Measurements from ENCODE around the gene PTX3. TPM values are rescaled to one million over a fixed set of nuclear protein-coding genes. Genes with fewer than 3 reads are reported as not detected.

The PTX3 gene
- total RNA-seq, 1 donor from 2014 or later: not detected

DNA sequence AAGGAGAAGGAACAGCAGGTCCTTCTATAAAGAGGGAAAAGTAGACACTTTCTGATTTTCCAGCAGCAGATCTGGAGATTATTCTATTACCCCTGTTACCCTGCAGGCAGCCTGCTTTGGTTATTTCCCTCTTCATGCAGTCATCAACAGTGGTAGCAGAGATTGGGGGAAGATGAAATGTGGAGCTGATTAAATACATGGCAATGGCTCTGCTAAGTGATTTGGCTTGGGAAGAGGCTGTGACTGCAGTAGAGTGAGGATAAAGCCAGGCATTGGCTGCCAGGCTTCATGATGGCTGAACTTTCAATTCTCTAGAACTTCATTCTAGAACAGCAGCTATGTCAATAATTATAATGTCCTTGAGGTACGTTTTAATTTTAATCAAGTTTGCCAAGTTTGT, 29.1 kb downstream of the PTX3 start:
- no peaks in the 10 kb centered on the region for H3K4me1 Mint-ChIP-seq (ENCODE audit: low read depth)
- intact Hi-C loops (cut with micrococcal nuclease): no loop called here
- no peaks in the 10 kb centered on the region for H3K9me3 Mint-ChIP-seq
- no peak for DNase-seq (ENCODE audit: low spot score)
- H3K27ac Mint-ChIP-seq: no peak overlapping the region
- no peak overlapping the region for H3K4me3 Mint-ChIP-seq
- H3K36me3 Mint-ChIP-seq (ENCODE audit: low read depth): no peaks in the 10 kb centered on the region
- H3K27me3 Mint-ChIP-seq (ENCODE audit: insufficient read depth): peaks cover 7% of the 10 kb centered on the region

DNA sequence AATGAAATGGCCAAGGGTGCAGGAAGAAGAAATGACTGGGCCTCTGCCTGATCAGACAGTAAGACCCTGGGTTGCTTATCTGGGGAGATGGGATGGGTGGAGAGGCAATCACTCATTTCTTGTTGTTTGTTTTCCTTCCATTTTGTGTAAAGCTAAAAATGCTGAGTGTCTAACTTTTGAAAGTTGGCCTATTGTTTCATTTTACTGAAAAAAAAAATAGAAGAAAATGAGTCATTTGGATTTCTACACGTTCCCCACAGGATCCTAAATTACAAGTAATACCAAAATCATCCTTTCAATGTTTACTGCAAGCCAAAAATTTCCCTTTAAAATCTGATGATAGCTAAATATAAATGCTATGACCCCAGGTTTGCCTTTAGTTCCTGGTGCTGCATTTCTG, 30.6 kb downstream of the PTX3 start:
- Mint-ChIP-seq H3K4me1 (ENCODE audit: low read depth) (no peaks in the 10 kb centered on the region), H3K27me3 (ENCODE audit: insufficient read depth) (peaks cover 7% of the 10 kb centered on the region), H3K4me3 (no peak overlapping the region), H3K36me3 (ENCODE audit: low read depth) (no peaks in the 10 kb centered on the region), H3K9me3 (no peaks in the 10 kb centered on the region), H3K27ac (no peak overlapping the region)
- intact Hi-C loops (cut with micrococcal nuclease): no loop called here
- DNase-seq (ENCODE audit: low spot score): no peak

DNA sequence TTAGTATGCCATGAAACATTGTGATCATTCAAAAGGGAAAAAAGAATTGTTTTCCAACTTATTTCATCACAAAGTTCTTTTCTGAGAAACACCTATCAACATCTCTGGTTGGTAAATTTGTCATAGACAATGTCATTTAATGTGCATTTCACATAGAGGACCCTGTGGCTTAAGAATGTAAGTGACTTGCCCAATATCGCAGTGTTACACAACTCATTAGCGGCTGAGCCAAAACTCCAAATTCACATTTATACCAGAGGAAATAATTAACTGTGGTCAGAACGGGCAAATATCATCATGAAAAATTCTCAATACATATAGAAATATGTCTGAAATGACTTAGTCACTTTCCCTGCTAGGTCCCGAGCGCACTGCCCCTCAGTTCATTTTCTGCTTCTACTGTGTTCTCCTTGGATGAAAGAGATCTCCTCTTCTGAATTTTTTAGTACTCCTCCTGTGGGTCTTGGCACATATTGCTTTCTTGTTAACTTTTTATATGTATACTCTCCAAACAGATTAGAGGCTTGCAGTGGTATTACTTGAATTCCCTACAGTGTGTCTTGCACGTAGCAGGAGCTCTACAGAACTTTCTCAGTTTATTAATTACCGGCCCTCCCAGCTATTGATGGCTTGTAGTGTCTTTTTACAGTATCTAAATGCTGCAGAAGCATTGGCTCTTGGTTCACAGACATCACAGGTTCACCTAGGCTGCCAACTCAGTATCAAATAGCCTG, 33.1 kb downstream of the PTX3 start:
- Mint-ChIP-seq H3K9me3 (no peaks in the 10 kb centered on the region), H3K36me3 (ENCODE audit: low read depth) (no peaks in the 10 kb centered on the region), H3K4me1 (ENCODE audit: low read depth) (no peaks in the 10 kb centered on the region), H3K27ac (no peak overlapping the region), H3K4me3 (no peak overlapping the region), H3K27me3 (ENCODE audit: insufficient read depth) (peaks cover 7% of the 10 kb centered on the region)
- intact Hi-C loops (cut with micrococcal nuclease): no loop called here
- no peak for DNase-seq (ENCODE audit: low spot score)

DNA sequence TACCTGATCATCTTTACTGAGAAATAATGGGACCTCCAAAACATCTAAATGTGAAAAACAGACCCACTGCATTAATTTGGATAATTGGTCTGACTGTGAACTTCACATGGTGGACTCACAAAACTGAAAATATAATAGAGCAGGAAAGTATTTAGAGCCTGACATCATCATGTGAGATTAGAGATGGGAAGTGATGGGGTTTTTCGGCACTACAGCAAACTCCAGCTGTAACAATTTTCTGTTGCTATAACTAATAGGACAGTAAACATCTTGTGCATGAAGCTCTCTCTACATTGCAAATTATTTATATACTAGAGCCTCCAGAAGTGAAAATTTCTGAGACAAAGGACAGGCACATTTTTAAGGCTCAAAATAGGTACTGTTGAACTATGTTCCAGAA, 34.4 kb downstream of the PTX3 start:
- Mint-ChIP-seq H3K9me3 (no peaks in the 10 kb centered on the region), H3K4me1 (ENCODE audit: low read depth) (no peaks in the 10 kb centered on the region), H3K4me3 (no peak overlapping the region), H3K27me3 (ENCODE audit: insufficient read depth) (peaks cover 7% of the 10 kb centered on the region), H3K36me3 (ENCODE audit: low read depth) (no peaks in the 10 kb centered on the region), H3K27ac (no peak overlapping the region)
- no peak for DNase-seq (ENCODE audit: low spot score)
- intact Hi-C loops (cut with micrococcal nuclease): no loop called here

DNA sequence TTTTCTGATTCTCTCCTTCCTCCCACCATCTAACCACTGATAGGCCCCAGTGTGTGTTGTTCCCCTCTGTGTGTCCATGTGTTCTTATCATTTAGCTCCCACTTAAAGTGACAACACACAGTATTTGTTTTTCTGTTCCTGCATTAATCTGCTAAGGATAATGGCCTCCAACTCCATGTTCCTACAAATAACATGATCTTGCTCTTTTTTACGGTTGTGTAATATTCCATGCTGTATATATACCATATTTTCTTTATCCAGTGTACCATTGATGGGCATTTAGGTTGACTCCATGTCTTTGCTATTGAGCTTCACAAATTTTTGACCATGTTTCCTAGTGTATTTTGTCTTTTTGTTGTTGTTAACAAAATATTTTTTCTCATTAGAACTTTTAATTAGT, 36.0 kb downstream of the PTX3 start:
- Mint-ChIP-seq H3K36me3 (ENCODE audit: low read depth) (no peaks in the 10 kb centered on the region), H3K27me3 (ENCODE audit: insufficient read depth) (peaks cover 7% of the 10 kb centered on the region), H3K9me3 (no peaks in the 10 kb centered on the region), H3K4me3 (no peak overlapping the region), H3K4me1 (ENCODE audit: low read depth) (no peaks in the 10 kb centered on the region), H3K27ac (no peak overlapping the region)
- no peak for DNase-seq (ENCODE audit: low spot score)
- intact Hi-C loops (cut with micrococcal nuclease): no loop called here

DNA sequence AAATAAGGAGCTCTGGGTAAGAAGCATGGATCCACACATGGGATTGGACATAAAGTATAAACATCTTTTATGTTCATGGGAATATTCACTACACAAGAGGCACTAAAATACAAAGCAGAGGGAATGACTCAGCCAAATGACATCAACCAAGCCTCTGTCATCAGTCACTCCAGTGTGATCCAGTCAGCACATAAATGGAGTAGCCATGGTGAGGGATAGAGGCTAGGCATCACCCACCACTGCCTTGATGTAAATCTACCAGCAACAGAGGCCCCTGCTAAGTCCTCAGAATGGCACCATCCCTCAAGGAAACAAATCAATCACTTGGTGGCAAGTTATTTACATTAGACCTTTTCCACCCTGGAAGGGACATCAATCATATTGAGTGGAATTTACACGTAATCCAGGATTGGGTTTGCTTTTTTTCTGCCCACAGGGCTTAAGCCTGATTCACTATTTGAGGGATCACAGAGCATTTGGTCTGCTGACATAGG, 39.3 kb downstream of the PTX3 start:
- DNase-seq (ENCODE audit: low spot score): no peak

DNA sequence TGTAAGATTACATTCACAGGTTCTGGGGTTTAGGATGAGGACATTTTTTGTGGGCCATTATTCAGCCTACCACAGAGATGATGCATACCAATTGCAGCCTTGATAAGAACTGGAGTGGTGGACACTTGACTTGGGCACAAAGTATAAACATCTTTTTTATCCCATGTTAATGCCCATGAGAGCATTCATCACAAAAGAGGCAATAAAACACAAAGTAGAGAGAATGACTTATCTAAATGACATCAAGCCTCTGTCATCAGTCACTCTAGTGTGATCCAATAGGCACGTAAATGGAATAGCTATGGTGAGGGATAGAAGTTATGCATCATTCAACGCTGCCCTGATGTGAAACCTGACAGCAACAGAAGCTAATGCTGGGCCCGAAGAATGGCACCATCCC, 40.8 kb downstream of the PTX3 start:
- Mint-ChIP-seq H3K4me1 (ENCODE audit: low read depth) (no peaks in the 10 kb centered on the region), H3K9me3 (no peaks in the 10 kb centered on the region), H3K4me3 (no peak overlapping the region), H3K27ac (no peak overlapping the region), H3K36me3 (ENCODE audit: low read depth) (no peaks in the 10 kb centered on the region), H3K27me3 (ENCODE audit: insufficient read depth) (no peaks in the 10 kb centered on the region)
- intact Hi-C loops (cut with micrococcal nuclease): no loop called here
- no peak for DNase-seq (ENCODE audit: low spot score)

More for the DNA sequence above, 39.3 kb downstream of the PTX3 start:
- Mint-ChIP-seq H3K36me3 (ENCODE audit: low read depth) (no peaks in the 10 kb centered on the region), H3K27ac (no peak overlapping the region), H3K4me1 (ENCODE audit: low read depth) (no peaks in the 10 kb centered on the region), H3K27me3 (ENCODE audit: insufficient read depth) (no peaks in the 10 kb centered on the region), H3K9me3 (no peaks in the 10 kb centered on the region), H3K4me3 (no peak overlapping the region)
- intact Hi-C loops (cut with micrococcal nuclease): no loop called here

DNA sequence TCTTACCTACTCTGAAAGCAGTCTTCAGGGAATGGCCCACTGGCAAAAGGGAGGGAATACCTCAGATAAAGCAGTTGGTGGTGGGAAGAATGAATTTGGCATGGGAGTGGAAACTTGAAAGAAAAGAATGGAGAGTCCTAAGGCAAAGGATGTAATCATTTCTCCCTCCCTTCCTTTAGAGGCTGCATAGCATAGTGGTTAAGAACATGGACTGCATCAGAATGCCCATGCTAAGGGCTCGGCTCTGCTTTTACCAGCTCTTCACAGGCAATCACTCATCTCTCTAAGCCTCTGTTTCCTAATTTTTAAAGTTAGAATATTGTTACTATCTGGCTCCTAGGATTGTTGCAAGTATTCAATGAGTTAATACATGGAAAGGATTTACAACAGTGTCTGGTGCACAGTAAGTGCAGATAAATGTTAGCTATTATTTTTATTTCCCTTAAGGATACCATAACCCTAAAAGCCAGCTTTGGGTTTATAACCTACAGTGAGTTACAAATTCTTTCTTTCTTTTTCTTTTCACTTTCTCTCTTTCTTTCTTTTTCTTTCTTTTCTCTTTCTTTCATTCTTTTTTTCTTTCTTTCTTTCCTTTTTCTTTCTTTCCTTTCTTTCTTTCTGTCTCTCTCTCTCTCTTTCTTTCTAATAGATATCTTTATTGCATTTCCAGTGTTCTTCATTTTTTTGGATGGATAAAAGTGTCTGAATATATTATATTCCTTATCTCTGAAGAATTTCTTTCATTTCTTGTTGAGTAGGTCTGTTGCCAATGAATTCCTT, 43.0 kb downstream of the PTX3 start:
- no peak for DNase-seq (ENCODE audit: low spot score)
- H3K36me3 Mint-ChIP-seq (ENCODE audit: low read depth): no peaks in the 10 kb centered on the region
- intact Hi-C loops (cut with micrococcal nuclease): no loop called here
- no peaks in the 10 kb centered on the region for H3K9me3 Mint-ChIP-seq
- no peak overlapping the region for H3K27ac Mint-ChIP-seq
- H3K27me3 Mint-ChIP-seq (ENCODE audit: insufficient read depth): peaks cover 7% of the 10 kb centered on the region
- H3K4me1 Mint-ChIP-seq (ENCODE audit: low read depth): no peaks in the 10 kb centered on the region
- H3K4me3 Mint-ChIP-seq: no peak overlapping the region

DNA sequence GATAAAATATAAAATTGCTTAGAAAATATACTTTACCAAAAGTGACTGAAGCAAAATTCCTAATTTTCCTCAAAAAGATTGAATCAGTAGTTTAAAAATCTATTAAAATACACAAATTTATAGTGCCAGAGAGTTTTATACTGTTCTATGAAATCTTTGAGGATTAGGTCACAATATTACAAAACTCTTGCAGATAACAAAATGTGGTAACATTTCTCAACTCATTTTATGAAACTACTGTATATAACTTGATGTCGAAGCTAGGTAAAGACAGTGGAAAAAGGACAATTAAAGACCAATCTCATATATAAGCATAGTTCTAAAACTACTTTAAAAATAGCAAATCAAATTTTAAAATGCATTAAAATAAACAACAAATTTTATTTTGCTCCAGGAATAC, 50.7 kb downstream of the PTX3 start:
- Mint-ChIP-seq H3K4me1 (ENCODE audit: low read depth) (no peaks in the 10 kb centered on the region), H3K4me3 (no peak overlapping the region), H3K9me3 (no peaks in the 10 kb centered on the region), H3K27me3 (ENCODE audit: insufficient read depth) (peaks cover 22% of the 10 kb centered on the region), H3K27ac (no peak overlapping the region), H3K36me3 (ENCODE audit: low read depth) (no peaks in the 10 kb centered on the region)
- intact Hi-C loops (cut with micrococcal nuclease): no loop called here
- no peak for DNase-seq (ENCODE audit: low spot score)

DNA sequence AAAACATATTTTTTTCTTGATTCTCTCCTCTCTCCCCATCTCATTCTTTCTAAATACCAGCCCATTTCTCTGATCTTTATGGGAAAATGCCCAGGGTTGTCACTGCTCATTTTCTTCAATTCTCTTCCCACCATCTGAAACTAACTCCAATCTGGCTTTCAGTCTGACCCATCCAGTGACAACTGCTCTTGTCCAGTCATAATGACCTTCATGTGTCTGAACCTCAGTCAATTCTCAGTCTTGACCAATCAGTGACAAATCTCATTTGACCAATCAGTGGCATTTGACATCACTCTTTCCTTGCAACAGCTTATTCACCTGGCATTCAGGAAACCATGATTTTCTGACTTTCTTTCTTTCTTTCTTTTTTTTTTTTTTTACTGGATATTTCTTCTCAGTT, 51.5 kb downstream of the PTX3 start:
- H3K4me3 Mint-ChIP-seq: no peak overlapping the region
- no peaks in the 10 kb centered on the region for H3K9me3 Mint-ChIP-seq
- H3K27me3 Mint-ChIP-seq (ENCODE audit: insufficient read depth): peaks cover 16% of the 10 kb centered on the region
- H3K27ac Mint-ChIP-seq: no peak overlapping the region
- intact Hi-C loops (cut with micrococcal nuclease): no loop called here
- H3K36me3 Mint-ChIP-seq (ENCODE audit: low read depth): no peaks in the 10 kb centered on the region
- DNase-seq (ENCODE audit: low spot score): no peak
- H3K4me1 Mint-ChIP-seq (ENCODE audit: low read depth): no peaks in the 10 kb centered on the region

DNA sequence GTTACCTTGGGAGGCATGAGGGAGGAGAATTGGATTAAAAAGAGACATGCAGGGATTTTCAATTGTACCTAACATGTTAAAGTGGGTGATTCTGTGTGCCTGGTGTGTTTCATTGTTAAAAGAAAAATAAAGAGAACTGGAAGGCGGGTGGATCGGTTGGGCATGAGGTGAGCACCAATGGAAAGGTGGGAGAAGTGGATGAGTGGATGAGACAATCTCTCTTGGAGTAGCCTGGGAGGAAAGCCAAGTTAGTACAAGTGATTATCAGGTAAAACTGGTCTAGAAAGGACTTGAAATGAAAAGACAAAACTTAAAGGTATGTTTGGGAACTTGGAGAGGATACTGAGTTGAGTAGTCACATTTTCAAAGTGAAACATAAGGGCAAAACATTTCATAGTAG, 54.5 kb downstream of the PTX3 start:
- H3K36me3 Mint-ChIP-seq (ENCODE audit: low read depth): no peaks in the 10 kb centered on the region
- H3K4me1 Mint-ChIP-seq (ENCODE audit: low read depth): no peaks in the 10 kb centered on the region
- H3K27me3 Mint-ChIP-seq (ENCODE audit: insufficient read depth): peaks cover 18% of the 10 kb centered on the region
- H3K9me3 Mint-ChIP-seq: no peaks in the 10 kb centered on the region
- H3K27ac Mint-ChIP-seq: no peak overlapping the region
- no peak overlapping the region for H3K4me3 Mint-ChIP-seq
- intact Hi-C loops (cut with micrococcal nuclease): no loop called here
- no peak for DNase-seq (ENCODE audit: low spot score)
